ENCODE data around the gene SH3PXD2A.
A peak's percentile ranks its signal among the peaks of the same experiment; 100 is the strongest.

The SH3PXD2A gene

DNA sequence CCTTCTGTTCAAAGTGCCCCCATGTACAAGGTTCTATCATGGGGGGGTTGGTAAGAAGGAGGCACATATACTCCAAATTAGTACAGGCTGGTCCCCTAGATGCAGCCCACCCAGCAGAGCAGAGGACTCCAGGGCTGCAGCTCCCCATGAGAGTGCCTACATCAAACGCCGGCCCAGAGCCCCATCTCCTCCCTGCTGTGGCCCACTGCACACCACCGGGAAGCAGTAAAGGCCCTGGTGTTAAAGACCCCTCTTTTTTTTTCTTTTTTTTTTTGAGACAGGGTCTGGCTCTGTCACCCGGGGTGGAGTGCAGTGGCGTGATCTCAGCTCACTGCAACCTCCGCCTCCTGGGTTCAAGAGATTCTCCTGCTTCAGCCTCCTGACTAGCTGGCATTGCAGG is 47.4 kb downstream of the SH3PXD2A start:
- DNase-seq = no peak

DNA sequence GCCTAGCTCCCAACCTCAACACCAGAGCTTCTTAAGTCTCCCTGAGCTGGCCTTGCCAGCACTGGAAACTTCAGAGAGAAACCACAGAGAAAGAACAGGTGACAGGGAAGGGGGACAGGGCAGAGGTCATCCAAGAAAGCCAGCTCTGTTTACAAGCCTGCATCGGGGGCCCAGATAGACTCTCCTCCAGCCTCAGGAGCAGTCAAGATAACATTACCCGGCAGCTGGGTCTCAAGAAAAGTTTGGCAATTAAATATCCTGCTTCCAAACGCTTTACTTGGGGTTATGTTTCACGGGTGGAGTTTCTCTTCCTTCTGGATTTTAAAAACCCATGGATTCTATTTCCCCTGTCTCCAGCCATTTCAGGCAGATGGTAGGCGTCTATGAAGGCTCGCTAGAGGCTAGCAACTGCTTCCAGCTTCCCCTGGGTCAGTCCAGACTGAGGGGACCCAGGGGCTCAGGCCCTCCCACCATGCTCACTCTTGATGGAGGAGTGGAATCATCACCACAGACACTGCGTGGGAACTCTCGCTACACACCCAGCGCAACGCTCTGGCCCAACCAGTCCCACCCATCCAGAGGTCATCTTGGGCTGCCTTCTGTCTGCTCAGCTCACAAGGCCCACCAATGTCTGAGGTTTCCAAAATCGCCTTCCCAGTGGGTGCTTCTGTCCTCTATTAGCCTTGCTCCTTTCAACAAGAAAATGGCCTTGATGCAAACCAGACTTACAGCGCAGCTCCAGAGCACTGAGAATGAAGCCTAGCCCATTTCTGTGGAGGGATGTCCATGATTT is 48.8 kb downstream of the SH3PXD2A start:
- no peak for DNase-seq

DNA sequence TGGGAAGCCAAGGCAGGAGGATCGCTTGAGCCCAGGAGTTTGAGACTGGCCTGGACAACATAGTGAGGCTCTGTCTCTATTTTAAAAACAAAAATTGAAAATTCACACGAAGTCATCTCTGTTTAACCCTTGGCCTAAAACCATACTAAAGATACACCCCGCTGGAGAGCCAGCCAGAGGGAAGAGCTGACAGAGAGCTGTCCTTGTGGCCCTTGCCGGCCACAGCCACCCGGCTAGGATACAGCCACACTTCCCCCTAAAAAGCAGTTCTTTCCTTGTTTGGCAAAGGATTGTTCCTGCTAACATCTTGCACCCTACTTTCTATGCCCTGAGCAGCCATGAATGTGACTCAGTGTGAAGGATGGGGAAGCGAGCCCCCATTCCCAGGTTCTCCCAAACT is 49.6 kb downstream of the SH3PXD2A start:
- DNase-seq = no peak

DNA sequence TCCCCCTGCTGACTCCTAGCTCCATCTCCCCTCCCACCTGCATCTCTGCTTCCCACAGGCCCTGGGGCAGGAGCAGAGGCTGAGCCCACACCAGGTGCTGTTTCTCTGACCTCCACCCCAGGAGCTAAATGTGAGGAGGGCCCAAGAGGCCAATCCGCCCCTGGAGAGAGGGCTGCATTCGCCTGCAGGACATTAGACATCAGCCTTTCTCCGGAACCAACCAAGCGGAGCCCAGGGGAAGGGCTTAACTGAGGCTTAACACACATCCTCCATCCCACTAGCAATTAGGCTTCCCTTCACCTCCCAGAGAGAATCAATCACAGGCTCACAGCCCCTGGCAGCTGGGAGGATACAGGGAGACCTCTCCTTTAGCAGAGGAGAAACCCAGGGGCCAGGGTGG is 50.5 kb downstream of the SH3PXD2A start:
- no peak for DNase-seq

DNA sequence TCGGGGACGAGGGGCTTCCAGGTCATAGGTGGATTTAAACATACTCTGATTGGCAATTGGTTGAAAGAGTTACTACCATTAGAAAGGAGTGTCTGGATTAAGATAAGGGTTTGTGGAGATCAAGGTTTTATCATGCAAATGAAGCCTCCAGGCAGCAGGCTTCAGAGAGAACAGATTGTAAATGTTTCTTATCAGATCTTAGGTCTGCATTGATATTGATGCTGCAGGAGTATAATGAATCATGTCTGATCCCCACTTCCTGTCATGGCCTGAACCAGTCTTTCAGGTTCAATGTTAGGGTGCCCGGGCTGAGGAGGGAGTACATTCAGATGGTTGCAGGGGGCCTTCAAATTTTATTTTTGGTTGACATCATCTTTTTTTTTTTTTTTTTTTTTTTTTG is 51.4 kb downstream of the SH3PXD2A start:
- no peak for DNase-seq

DNA sequence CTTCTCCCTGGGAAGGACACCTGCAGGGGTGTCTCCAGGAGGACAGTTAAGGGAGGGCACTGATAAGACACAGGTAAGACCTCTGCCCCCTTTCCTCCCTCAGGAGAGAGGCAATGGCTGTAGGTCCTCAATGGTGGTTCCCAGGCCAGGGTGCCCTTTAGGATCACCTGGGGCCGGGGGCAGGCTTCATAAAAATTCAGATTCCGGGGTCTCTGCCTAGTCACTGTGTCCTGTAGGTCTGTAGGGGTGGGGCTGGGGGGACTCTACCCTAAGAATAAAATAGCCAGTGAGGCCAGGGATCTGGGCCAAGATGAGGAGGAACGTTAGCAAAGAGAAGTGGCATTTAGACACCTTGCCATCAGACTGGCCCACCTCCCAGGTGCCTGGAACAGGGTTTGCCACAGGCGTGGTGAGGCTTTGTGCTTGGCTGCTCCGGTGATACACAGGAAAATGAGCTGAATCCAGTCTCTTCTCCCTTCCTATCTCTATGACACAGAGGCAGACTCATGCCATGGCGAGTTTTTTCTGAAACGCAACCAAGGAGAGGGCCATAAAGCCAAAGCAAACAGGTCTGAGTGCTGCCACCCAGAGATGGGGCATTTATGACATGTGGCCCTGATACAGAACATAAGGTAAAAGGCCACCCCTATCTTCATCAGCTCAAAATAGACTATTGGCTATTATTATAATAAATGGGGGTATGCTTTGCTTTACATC is 52.6 kb downstream of the SH3PXD2A start:
- no peak for DNase-seq

DNA sequence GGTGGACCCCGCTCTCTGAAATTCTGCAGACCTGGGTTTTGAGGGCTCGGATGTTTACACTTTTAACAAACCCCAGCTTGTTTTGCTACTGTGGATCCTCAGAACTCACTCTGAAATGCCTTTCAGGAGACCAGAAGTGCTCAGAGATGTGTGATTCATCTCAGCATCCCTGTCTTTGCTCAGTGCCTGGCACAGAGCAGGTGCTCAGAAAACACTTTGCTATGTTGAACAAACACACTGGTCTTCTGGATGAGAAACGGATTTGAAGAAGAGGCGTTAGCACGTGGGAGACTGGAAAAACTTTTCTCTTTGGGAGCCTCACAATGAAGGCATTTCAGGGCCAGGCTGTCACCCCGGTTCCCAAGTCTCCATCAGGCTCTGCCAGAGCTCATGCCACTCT is 53.3 kb downstream of the SH3PXD2A start:
- DNase-seq = no peak

DNA sequence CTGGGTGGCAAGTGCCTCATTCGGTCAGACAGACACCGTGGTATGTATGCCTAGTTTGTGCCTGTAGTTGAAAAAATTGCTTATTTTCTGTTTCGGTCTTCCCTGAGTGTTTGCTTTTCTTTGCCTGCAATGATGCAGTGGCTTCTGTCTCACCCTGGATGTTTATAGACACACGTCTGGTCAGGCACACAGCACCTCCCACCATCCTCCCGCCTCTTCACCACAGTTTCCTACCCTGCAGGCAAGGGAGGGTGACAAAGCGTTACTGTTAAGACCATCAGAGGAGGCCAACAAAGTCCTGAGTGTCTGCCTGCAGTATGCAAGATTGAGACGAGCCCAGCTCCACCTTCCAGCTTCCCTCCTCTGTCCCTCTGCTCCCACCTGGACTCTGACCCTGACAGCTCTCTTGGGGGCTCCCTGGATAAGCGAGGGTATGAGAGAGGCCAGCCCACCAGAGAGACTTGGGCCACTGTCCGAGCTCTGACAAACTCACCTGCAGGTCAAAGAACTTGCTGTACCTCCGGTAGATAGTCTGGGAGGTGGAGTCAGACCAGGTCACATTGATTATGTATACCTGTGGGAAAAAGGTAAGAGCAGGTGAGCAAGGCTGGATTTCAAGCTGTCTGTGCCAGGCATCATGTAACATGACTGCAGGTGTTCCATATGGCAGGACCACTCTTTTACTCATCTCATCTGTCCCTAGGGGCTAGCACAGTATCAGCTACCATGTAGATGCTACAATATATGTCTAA is 54.4 kb downstream of the SH3PXD2A start:
- no peak for DNase-seq

DNA sequence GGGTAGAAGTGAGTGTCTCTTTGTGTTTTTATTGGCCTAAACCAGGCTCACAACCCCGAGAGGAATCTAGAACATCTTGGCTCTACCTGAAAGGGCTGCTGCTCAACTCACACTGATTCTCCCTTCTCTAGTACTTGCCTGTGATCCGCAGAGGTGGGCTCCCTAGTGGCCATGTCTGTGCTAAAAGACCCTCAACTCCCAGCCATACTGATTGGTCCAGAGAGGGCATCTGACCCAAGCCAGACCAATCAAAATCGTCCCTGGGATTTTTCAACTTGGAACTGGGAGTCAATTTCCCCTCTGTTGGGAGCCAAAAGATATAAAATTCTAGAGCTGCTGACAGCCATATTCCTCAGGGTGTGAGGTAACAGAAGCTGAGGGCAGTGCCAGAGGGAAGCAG is 55.3 kb downstream of the SH3PXD2A start:
- DNase-seq = no peak

DNA sequence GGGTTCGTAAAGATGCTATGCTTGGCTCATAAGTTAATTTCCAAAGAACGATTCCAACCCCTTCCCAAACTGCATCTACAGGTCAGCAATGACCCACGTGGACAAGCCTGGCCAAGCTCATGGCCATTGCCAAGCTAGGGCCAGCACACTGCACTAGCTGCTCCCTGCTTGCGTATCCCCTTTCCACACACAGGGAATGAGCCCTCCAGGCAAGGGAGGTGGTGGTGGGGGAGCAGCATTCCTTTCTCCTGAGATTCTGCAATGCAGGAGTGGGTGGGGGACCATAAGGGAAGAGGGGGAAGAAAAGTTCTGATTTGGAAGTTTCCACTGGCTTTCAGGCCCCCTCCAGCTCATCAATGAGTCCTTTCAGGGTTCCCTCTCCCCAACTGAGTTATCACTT is 56.0 kb downstream of the SH3PXD2A start:
- no peak for DNase-seq

DNA sequence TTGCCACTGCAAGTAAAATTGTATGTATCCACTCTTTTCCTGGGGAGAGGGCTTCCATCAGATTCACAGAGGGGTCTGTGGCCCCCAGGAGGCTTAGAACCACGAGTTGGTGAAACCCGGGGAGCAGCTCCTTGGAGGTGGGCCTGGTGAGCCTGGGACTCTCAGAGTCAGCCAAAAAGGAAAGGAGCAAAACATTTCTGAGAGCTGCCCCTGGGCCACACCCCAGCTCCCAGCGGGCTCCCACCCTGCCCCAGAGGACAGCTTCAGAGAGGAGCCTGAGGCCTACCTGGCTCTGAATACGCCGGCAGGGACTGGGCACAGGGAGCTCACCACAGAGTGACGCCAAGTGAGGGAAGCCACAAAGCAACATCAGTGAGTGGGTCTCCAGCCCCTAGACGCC is 56.9 kb downstream of the SH3PXD2A start:
- no peak for DNase-seq

DNA sequence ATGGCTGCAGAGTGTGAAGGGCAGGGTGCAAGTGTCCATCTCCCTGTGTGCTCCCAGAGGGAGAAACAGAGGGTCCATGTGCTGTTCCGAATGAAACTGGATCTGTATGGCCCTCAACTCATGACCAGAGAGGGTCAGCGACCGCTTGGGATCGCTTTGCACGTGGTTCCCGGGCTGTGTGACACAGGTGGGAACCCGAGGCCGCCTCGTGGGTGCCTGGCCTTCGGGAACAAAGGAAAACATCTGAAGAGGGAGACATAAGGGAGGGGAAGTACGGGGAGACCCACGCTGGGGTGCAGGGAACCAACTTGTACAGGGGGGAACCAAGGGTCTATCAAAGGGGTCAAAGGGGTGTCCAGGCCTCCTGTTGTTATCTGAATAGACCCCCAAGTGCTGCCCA is 57.5 kb downstream of the SH3PXD2A start:
- DNase-seq = no peak

DNA sequence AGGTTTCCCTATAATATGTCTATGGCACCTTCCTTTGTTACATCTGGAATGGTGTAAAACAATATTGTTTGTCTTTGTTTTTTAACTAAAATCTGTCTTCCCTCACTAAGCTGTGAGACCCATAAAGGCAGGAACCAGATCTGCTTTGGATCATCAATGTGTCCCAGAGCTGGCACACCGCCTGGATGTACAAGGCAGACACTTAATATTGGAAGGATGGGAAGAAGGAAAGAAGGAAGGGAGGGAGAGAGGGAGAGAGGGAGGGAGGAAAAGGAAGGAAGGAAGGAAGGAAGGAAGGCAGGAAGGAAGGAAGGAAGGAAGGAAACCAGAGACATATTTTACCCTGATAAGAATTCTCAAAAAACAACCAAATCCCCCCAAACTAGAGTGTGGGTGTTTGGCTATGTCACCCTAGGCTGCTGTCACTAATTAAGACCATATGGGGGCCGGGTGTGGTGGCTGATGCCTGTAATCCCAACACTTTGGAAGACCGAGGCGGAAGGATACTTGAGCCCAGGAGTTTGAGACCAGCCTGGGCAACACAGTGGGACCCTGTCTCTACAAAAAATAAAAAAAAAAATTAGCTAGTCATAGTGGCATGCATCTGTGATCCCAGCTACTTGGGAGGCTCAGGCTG is 59.6 kb downstream of the SH3PXD2A start:
- peak; percentile 55 for DNase-seq

DNA sequence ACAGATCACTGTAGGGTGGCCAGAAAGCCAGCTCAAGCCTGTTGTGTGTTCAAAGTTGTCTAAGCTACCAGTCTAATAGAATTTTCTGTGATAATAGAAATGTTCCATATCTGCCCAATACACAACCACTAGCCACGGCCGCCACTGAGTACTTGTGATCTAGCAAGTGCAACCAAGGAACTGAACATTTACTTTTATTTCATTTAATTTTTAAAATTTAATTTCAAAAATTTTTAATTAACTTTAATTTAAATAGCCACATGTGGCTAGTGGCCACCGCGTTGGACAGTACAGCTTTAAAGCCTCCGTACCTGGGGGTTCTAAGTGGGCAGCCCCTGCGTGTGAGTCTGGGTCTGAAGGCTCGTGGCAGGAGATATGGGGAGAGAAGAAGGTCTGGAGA is 60.4 kb downstream of the SH3PXD2A start:
- no peak for DNase-seq

DNA sequence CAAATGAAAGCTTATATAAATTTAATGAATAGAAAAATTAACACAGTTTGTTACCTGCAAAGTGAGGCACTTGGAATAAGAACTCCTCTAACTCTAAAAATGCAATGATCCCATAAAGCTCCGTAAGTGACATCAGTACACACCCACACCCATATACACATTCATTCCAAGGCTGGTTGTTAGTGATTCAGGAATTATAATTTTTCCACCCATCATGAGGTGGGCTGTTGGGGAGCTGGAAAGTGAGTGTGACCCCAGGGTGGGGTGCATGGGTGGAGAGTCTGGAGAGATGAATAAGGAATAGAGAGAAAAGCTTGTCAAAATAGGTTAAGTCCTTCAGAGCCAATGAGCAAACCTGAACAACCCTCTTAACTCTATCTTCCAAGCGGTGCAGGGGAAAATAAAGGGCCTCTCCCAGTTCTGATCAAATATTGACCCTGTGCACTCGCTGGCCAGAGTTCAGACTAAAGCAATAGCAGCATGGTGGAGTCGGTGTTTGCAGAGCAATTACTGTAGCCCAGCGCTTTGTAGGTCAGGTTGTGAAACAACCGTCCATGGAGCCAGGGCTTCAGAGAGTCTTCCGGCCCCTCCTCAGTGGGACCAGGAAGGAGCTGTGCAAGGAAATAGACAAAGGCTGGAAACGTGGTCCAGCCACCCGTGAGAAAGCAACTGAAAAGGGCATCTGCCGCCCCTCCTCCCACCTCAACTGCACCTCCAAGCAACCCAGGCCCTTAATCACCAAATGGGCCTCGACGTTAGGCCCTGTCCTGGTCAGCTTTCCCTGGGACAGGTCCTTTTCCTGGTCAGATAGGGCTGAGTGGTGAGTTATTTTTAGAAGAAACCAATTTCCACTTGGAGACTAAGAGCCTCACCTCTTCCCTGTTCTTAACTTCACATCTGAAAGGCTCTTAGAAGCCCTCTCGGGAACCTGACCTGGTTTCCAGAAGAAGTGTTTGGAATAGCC is 61.2 kb downstream of the SH3PXD2A start:
- no peak for DNase-seq

DNA sequence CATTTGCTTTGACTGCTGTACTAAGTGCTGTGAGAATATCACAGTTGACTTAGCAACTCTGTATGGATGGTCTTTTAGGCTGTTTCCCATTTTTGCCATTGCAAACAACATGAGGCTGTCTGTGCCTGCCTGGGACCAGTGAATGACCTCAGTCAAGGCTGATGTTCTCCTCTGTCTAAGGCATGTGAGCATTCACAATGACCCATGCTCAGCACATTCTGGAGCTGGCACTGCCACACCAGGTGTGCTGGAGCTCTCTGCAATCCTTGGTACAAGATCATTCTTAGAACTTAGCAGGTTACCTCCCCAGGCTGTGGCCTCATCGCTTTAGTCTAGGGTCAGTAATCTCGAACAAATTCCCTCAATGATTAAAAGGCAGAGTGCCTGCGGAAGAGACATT is 61.9 kb downstream of the SH3PXD2A start:
- DNase-seq = no peak

DNA sequence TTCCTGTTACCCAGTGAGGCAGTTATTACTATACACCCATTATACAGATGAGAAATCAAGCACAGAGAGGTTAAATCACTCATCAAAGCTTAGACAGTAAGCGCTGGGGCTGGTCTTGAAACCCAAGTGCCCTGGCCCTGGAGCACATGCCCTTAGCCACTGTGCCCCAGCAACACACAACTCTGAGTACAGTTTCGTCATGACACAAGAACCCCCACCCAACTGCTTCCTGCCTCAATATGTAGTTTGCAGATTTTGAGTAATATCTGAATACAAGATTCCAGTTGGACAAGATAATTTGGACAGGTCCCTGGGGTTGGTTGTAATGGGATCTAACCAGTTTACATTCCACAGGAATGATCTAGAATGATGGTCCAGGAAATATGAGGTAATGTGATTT is 62.8 kb downstream of the SH3PXD2A start:
- DNase-seq = peak; percentile 50

DNA sequence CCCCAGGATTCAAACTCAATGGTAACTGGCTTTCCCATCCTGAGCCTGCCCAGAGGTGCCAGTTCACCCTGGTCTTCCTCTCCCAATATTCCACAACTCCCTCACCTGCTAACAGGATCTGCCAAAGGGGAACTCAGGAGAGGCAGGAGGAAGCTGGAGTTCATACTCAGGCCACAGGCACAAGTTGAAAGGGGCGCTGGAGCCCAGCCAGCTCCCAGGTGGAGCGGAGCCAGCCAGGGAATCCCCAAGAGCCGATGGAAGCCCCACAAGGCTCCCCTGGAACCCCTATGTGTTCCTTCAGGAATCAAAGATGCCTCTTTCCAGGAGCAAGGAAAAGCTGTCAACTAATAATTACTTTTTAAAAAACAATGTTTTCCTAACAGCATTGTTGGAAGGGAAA is 63.5 kb downstream of the SH3PXD2A start:
- DNase-seq = no peak

DNA sequence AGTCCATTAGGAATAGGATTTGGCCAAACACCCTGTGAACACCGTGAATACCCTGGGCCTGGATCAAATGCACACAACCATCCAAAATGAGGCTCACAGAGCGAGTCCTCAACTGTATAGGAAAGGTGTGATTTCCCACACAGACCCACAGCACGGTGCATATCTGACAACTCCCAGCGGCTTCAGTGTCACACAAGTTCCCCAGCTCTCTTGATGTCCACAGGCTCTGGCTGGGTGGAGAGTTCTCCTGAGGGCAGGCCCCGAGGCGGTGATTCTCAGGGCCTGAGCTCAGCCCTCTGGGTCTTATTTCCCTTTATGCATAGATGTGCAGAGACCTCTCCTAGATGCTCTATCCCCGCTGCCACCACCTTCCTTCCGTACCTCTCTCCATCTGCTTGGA is 64.1 kb downstream of the SH3PXD2A start:
- DNase-seq = no peak

DNA sequence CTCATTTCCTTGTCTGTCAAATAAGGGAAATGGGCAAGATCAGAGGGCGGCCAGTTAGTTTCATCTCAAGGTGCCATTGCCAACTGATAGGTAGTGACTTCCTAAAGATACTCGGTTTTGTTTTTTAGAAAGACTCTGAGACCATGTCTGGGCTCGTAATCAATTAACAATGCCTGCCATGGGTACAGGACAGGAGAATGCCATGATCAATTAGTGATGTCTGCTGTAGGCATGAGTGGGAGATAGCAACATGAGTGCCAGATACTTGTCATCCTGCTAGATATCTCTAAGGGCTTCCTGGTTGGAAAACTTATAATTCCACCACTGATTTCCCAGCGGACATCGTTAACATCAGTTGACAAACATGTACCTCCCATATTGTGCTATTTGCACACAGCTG is 64.8 kb downstream of the SH3PXD2A start:
- no peak for DNase-seq

DNA sequence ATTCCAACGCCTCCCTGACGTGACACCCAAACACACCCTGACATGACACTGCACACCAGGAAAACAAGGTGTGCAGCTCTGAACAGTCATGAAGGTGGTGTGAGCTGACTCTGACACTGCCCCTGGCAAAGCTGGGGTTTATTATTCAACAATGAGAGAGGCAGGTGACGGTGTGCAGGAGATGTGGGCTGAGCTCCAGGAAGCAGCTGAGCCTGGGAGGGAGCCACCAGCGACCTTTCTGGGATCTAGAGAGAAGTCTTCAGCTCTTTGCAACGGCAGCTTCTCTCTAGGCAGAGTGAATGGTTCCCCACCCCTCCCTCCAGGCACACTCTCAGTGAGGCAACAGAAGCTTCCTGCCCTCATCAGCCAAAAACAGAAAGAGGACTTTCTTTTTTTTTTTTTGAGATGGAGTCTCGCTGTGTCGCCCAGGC is 65.6 kb downstream of the SH3PXD2A start:
- DNase-seq = no peak

DNA sequence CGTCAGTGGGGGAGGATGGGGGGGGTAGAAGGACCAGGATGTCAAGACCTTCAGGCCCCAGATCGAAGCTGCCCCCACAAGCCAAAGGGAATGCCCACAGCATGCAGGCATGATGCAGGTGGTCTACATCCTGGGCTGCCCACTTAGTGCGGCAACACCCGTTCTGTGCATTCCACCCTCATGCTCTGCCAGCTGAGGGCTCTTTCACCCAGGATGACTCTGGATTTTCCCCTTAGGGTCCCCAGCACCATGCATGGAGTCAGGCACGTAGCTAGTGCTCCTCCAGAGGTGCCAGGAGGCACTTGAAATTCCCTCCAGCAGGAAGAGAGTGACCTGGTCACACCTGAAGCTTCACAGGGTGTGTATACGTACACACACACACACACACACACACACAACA is 66.2 kb downstream of the SH3PXD2A start:
- DNase-seq = no peak
